ENCODE data around the gene SMURF1.

The SMURF1 gene

GRCh38 chr7:99133766-99134564, 9.9 kb downstream of the SMURF1 start:
- TF ChIP-seq ESRRG (CRISPR knock-in tag; IDR thresholded peaks at IDR 0.05) (no peak), PPARA (CRISPR knock-in tag; IDR thresholded peaks at IDR 0.05; ENCODE audit: borderline replicate concordance) (no peak), TOX (CRISPR knock-in tag; IDR thresholded peaks at IDR 0.05; ENCODE audit: borderline replicate concordance) (no peak), CREB5 (CRISPR knock-in tag; IDR thresholded peaks at IDR 0.05; ENCODE audit: low read depth) (no peak), RARB (CRISPR knock-in tag; IDR thresholded peaks at IDR 0.05) (no peak), CSRNP3 (CRISPR knock-in tag; IDR thresholded peaks at IDR 0.05) (no peak), CSDC2 (CRISPR knock-in tag; IDR thresholded peaks at IDR 0.05) (no peak), ZFP30 (CRISPR knock-in tag; IDR thresholded peaks at IDR 0.05) (no peak), ZNF8 (CRISPR knock-in tag; IDR thresholded peaks at IDR 0.05) (no peak)
- TF ChIP-seq, protein P1, sequence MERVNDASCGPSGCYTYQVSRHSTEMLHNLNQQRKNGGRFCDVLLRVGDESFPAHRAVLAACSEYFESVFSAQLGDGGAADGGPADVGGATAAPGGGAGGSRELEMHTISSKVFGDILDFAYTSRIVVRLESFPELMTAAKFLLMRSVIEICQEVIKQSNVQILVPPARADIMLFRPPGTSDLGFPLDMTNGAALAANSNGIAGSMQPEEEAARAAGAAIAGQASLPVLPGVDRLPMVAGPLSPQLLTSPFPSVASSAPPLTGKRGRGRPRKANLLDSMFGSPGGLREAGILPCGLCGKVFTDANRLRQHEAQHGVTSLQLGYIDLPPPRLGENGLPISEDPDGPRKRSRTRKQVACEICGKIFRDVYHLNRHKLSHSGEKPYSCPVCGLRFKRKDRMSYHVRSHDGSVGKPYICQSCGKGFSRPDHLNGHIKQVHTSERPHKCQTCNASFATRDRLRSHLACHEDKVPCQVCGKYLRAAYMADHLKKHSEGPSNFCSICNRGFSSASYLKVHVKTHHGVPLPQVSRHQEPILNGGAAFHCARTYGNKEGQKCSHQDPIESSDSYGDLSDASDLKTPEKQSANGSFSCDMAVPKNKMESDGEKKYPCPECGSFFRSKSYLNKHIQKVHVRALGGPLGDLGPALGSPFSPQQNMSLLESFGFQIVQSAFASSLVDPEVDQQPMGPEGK (CRISPR knock-in tag; IDR thresholded peaks at IDR 0.05; ENCODE audit: borderline replicate concordance): no peak
- ATAC-seq: no peak

GRCh38 chr7:99132595-99133321, 11.2 kb downstream of the SMURF1 start:
- ATAC-seq: no peak
- TF ChIP-seq ZNF8 (CRISPR knock-in tag; IDR thresholded peaks at IDR 0.05) (no peak), TOX (CRISPR knock-in tag; IDR thresholded peaks at IDR 0.05; ENCODE audit: borderline replicate concordance) (no peak), CSRNP3 (CRISPR knock-in tag; IDR thresholded peaks at IDR 0.05) (no peak), CREB5 (CRISPR knock-in tag; IDR thresholded peaks at IDR 0.05; ENCODE audit: low read depth) (no peak), TSHZ2 (CRISPR knock-in tag; IDR thresholded peaks at IDR 0.05) (no peak), OSR1 (CRISPR knock-in tag; IDR thresholded peaks at IDR 0.05) (no peak), ISL1 (CRISPR knock-in tag; IDR thresholded peaks at IDR 0.05) (no peak), SNAI2 (CRISPR knock-in tag; IDR thresholded peaks at IDR 0.05) (no peak), CSDC2 (CRISPR knock-in tag; IDR thresholded peaks at IDR 0.05) (no peak), ZFP30 (CRISPR knock-in tag; IDR thresholded peaks at IDR 0.05) (no peak), PPARA (CRISPR knock-in tag; IDR thresholded peaks at IDR 0.05; ENCODE audit: borderline replicate concordance) (no peak), ZC3H10 (CRISPR knock-in tag; IDR thresholded peaks at IDR 0.05) (no peak), RARB (CRISPR knock-in tag; IDR thresholded peaks at IDR 0.05) (no peak), ZNF565 (CRISPR knock-in tag; conservative IDR thresholded peaks at IDR 0.05; ENCODE audit: low read depth) (no peak), GLIS3 (CRISPR knock-in tag; IDR thresholded peaks at IDR 0.05) (no peak), BACH2 (CRISPR knock-in tag; IDR thresholded peaks at IDR 0.05; ENCODE audit: borderline replicate concordance) (no peak), ARNTL (CRISPR knock-in tag; IDR thresholded peaks at IDR 0.05; ENCODE audit: borderline replicate concordance, low read depth) (no peak)
- TF ChIP-seq, protein P2, sequence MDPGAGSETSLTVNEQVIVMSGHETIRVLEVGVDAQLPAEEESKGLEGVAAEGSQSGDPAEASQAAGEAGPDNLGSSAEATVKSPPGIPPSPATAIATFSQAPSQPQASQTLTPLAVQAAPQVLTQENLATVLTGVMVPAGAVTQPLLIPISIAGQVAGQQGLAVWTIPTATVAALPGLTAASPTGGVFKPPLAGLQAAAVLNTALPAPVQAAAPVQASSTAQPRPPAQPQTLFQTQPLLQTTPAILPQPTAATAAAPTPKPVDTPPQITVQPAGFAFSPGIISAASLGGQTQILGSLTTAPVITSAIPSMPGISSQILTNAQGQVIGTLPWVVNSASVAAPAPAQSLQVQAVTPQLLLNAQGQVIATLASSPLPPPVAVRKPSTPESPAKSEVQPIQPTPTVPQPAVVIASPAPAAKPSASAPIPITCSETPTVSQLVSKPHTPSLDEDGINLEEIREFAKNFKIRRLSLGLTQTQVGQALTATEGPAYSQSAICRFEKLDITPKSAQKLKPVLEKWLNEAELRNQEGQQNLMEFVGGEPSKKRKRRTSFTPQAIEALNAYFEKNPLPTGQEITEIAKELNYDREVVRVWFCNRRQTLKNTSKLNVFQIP (CRISPR knock-in tag; IDR thresholded peaks at IDR 0.05; ENCODE audit: borderline replicate concordance, low read depth): no peak
- TF ChIP-seq, protein P1 (CRISPR knock-in tag; IDR thresholded peaks at IDR 0.05; ENCODE audit: borderline replicate concordance): no peak
